ENCODE results near the gene GHR.

GHR gene

DNA sequence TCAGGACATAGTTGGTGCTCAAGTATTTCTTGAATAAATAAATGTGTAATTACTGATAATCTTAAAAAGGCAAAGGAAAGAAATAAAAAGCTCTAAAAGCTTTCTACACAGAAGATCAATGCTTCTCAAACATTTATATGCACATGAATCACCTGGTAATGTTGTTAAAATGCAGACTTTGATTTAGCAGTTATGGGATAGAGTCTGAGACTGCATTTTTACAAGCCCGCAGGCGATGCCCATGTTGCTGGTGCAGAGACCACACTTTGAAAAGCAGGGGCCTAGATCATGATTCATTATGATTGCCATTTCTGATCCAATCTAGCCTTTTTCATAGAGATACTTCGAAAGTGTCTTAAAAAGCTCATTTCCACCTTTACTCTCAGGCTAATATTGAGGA is 329.9 kb downstream of the GHR start:
- H3K4me3 ChIP-seq (ENCODE audit: low read depth, low read length): no peak overlapping the region
- no peak for DNase-seq (ENCODE audit: low read depth)
- TF ChIP-seq MYC (IDR thresholded peaks at IDR 0.05; ENCODE audit: low read depth, low read length) (no peak), MAX (IDR thresholded peaks at IDR 0.05; ENCODE audit: low read depth, low read length) (no peak), POLR2A (IDR thresholded peaks at IDR 0.05; ENCODE audit: extremely low read depth, insufficient read length) (no peak)
- TF ChIP-seq, protein P1, sequence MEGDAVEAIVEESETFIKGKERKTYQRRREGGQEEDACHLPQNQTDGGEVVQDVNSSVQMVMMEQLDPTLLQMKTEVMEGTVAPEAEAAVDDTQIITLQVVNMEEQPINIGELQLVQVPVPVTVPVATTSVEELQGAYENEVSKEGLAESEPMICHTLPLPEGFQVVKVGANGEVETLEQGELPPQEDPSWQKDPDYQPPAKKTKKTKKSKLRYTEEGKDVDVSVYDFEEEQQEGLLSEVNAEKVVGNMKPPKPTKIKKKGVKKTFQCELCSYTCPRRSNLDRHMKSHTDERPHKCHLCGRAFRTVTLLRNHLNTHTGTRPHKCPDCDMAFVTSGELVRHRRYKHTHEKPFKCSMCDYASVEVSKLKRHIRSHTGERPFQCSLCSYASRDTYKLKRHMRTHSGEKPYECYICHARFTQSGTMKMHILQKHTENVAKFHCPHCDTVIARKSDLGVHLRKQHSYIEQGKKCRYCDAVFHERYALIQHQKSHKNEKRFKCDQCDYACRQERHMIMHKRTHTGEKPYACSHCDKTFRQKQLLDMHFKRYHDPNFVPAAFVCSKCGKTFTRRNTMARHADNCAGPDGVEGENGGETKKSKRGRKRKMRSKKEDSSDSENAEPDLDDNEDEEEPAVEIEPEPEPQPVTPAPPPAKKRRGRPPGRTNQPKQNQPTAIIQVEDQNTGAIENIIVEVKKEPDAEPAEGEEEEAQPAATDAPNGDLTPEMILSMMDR (IDR thresholded peaks at IDR 0.05; ENCODE audit: low read depth, low read length): no peak

DNA sequence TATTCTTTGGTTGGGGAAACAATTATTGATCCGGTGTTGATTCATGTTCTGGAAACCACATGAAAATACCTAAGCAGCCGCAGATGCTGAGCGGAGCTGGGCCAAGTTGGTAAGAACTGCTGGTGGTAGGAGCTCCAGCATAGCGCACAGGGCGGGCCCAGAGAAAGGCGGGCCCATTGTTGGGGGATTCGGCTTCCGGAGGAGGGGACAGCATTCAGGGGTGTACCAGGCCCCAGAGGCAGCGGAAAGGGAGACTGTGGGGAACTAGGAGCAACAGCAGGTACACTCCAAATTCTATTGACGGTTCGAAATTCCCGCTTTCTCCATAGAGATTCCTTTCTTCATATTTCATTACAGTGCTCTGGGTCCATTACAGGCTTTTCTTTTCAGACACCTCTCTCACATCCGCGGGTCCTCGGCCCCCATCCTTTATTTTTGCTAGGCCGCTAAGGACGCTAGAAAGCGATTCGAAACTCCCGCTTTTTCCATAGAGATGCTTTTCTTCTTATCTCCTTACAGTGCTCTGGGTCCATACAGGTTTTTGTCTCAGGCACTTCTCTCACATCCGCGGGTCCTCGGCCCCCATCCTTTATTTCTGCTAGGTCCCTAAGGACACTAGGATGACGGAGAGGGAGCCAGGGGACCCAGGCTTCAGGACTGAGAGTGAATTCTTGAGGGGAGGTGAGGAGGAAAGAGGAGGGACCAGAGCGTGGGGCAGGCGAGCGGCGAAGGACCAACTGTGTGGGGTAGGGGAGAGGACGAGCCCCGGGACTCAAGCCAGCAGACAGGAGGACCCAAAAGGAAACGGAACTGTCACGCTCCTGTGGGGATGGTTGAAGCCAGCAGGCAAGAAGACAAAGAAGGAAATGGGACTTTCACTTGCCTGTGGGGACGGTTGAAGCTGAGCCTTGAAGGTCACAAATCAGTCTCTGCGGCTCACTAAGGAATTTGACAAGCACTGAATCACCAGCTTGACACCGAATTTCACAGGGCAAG is 333.7 kb downstream of the GHR start, which contains the start of gene CCDC152:
Gene CCDC152 (plus strand): TSS at position 213 of the 996 bp plus-strand sequence. CDS start 2,304 bp downstream, outside the sequence.
- DNase-seq (ENCODE audit: low read depth): no peak
- TF ChIP-seq POLR2A (IDR thresholded peaks at IDR 0.05; ENCODE audit: extremely low read depth, insufficient read length): no peak
- TF ChIP-seq MAX (IDR thresholded peaks at IDR 0.05; ENCODE audit: low read depth, low read length): no peak
- H3K4me3 ChIP-seq (ENCODE audit: low read depth, low read length): no peak within 1 kb of the TSS

GRCh38 chr5:42759456-42759855 is 336.2 kb downstream of the GHR start:
- DNase-seq (ENCODE audit: low read depth): no peak
- no peak overlapping the region for H3K4me3 ChIP-seq (ENCODE audit: low read depth, low read length)
- TF ChIP-seq, protein P1 (IDR thresholded peaks at IDR 0.05; ENCODE audit: low read depth, low read length): no peak
- TF ChIP-seq POLR2A (IDR thresholded peaks at IDR 0.05; ENCODE audit: extremely low read depth, insufficient read length): no peak
- no peak for TF ChIP-seq MAX (IDR thresholded peaks at IDR 0.05; ENCODE audit: low read depth, low read length)
- no peak for TF ChIP-seq MYC (IDR thresholded peaks at IDR 0.05; ENCODE audit: low read depth, low read length)

- DNase-seq (ENCODE audit: low read depth): no peak
- no peak overlapping the region for H3K4me3 ChIP-seq (ENCODE audit: low read depth, low read length)
- TF ChIP-seq POLR2A (IDR thresholded peaks at IDR 0.05; ENCODE audit: extremely low read depth, insufficient read length): no peak
- TF ChIP-seq MAX (IDR thresholded peaks at IDR 0.05; ENCODE audit: low read depth, low read length): no peak
- no peak for TF ChIP-seq MYC (IDR thresholded peaks at IDR 0.05; ENCODE audit: low read depth, low read length)
Measured at GRCh38 chr5:42760426-42760825, 337.2 kb downstream of the GHR start.

DNA sequence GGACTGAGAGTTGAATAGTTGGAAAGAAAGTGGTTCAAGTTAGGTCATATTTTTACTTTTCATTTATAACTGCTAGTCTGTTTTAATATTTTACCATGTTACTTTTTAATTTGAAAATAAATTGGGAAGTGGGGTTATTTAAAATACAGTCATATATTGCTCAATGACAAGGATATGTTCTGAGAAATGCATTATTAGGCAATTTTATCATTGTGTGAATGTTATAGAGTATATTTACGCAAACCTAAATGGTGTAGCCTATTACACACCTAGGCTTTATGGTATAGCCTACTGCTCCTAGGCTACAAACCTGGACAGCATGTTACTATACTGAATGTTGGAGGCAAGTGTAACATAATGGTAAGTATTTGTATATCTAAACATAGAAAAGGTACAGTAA is 338.6 kb downstream of the GHR start:
- no peak overlapping the region for H3K4me3 ChIP-seq (ENCODE audit: low read depth, low read length)
- TF ChIP-seq MYC (IDR thresholded peaks at IDR 0.05; ENCODE audit: low read depth, low read length) (no peak), MAX (IDR thresholded peaks at IDR 0.05; ENCODE audit: low read depth, low read length) (no peak), POLR2A (IDR thresholded peaks at IDR 0.05; ENCODE audit: extremely low read depth, insufficient read length) (no peak)
- TF ChIP-seq, protein P1 (IDR thresholded peaks at IDR 0.05; ENCODE audit: low read depth, low read length): no peak
- DNase-seq (ENCODE audit: low read depth): no peak

GRCh38 chr5:42767491-42768105 is 344.4 kb downstream of the GHR start:
- TF ChIP-seq POLR2A (IDR thresholded peaks at IDR 0.05; ENCODE audit: extremely low read depth, insufficient read length): no peak
- peak; percentile 41 for DNase-seq (ENCODE audit: low read depth)
- no peak overlapping the region for H3K4me3 ChIP-seq (ENCODE audit: low read depth, low read length)

DNA sequence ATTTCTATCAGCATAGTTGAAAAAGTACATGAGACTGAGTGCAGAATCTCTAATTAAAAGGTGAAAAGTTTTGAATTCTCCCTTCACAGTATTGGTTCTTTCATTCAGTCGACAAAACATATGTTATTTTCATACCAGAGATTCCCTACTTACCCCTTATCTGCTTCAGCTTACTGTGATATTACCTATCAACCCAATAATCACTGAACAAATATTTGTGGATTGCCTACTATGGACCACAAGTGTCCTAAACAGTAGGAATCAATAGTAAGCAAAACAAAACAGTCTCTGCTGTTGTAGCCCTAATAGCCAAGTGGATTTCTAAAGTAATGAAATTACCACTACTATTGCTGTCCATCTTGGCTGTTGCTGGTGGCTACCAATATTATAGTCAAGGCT is 344.9 kb downstream of the GHR start:
- no peak for TF ChIP-seq MYC (IDR thresholded peaks at IDR 0.05; ENCODE audit: low read depth, low read length)
- no peak for TF ChIP-seq POLR2A (IDR thresholded peaks at IDR 0.05; ENCODE audit: extremely low read depth, insufficient read length)
- TF ChIP-seq MAX (IDR thresholded peaks at IDR 0.05; ENCODE audit: low read depth, low read length): no peak
- TF ChIP-seq, protein P1 (IDR thresholded peaks at IDR 0.05; ENCODE audit: low read depth, low read length): no peak
- DNase-seq (ENCODE audit: low read depth): no peak
- no peak overlapping the region for H3K4me3 ChIP-seq (ENCODE audit: low read depth, low read length)

Data from NB4 (cell line).